MM.1S (cell line): ENCODE results near the gene CLEC18B.
"Not testable (repeated sequence)": the region's sequence is repeated elsewhere in the genome, so short reads cannot be mapped to it uniquely, and the experiment has no call there.

ENCODE experiments used
- DNase-seq: peaks from one replicate; pipeline ENCODE4 v3.0.0-alpha.2; 2015
- H2AFZ ChIP-seq: fragments of 300-600 bp; sonication (generic); 2 replicates; pipeline ENCODE4 v1.6.0; 2016; ENCODE audit warnings: antibody characterized with exemption, low read length
- H3F3A ChIP-seq: fragments of 300-600 bp; sonication (generic); 2 replicates; pipeline ENCODE4 v1.6.1; 2016; ENCODE audit warnings: mild to moderate bottlenecking, antibody characterized with exemption, low read length, moderate library complexity, mixed read lengths; ENCODE audit not compliant: insufficient read depth
- H3K27ac ChIP-seq: fragments of 300-600 bp; sonication (generic); 2 replicates; pipeline ENCODE4 v1.5.1; 2016; ENCODE audit warnings: mild to moderate bottlenecking, low read length
- H3K27me3 ChIP-seq: fragments of 300-600 bp; sonication (generic); replicated peaks from 2 replicates; pipeline ENCODE4 v1.6.0; 2016; ENCODE audit warnings: low read length; ENCODE audit not compliant: insufficient read depth
- H3K36me3 ChIP-seq: fragments of 300-600 bp; sonication (generic); replicated peaks from 2 replicates; pipeline ENCODE4 v1.6.1; 2016; ENCODE audit warnings: mild to moderate bottlenecking, low read length, mixed read lengths; ENCODE audit not compliant: insufficient read depth
- H3K4me1 ChIP-seq: fragments of 300-600 bp; sonication (generic); 2 replicates; pipeline ENCODE4 v1.6.1; 2016; ENCODE audit warnings: low read length, mixed read lengths
- H3K4me2 ChIP-seq: fragments of 300-600 bp; sonication (generic); 2 replicates; pipeline ENCODE4 v1.6.0; 2016; ENCODE audit warnings: low read depth, low read length
- H3K4me3 ChIP-seq: fragments of 300-600 bp; sonication (generic); 2 replicates; pipeline ENCODE4 v1.5.1; 2016; ENCODE audit warnings: low read length, mixed read lengths
- H3K79me2 ChIP-seq: fragments of 300-600 bp; sonication (generic); 2 replicates; pipeline ENCODE4 v1.6.1; 2016; ENCODE audit warnings: mixed run types, low read length, mixed read lengths
- H3K9ac ChIP-seq: fragments of 300-600 bp; sonication (generic); 2 replicates; pipeline ENCODE4 v1.6.1; 2016; ENCODE audit warnings: low read length, mixed read lengths
- H3K9me2 ChIP-seq: fragments of 300-600 bp; sonication (generic); replicated peaks from 2 replicates; pipeline ENCODE4 v1.6.1; 2016; ENCODE audit warnings: mild to moderate bottlenecking, low read length, mixed read lengths; ENCODE audit not compliant: insufficient read depth
- H3K9me3 ChIP-seq: fragments of 300-600 bp; sonication (generic); replicated peaks from 2 replicates; pipeline ENCODE4 v1.6.1; 2016; ENCODE audit warnings: mild to moderate bottlenecking, low read length, mixed read lengths; ENCODE audit not compliant: insufficient read depth
- H4K20me1 ChIP-seq: fragments of 300-600 bp; sonication (generic); 2 replicates; pipeline ENCODE4 v1.6.1; 2016; ENCODE audit warnings: mild to moderate bottlenecking, low read length, moderate library complexity, mixed read lengths; ENCODE audit not compliant: insufficient read depth
- CTCF ChIP-seq: fragments of 300-600 bp; sonication (generic); IDR thresholded peaks from 2 replicates; pipeline ENCODE4 v1.5.1; 2016; ENCODE audit warnings: antibody characterized with exemption, low read length, mixed read lengths
- EZH2 ChIP-seq: fragments of 300-600 bp; sonication (generic); optimal IDR thresholded peaks from 2 replicates; pipeline ENCODE3; 2017; ENCODE audit warnings: low read depth, mild to moderate bottlenecking, antibody characterized with exemption, low read length, mixed read lengths
- EZH2phosphoT487 ChIP-seq: fragments of 300-600 bp; sonication (generic); IDR thresholded peaks from 2 replicates; pipeline ENCODE4 v1.6.1; 2018; ENCODE audit warnings: antibody characterized with exemption, low read length

Gene CLEC18B

DNA sequence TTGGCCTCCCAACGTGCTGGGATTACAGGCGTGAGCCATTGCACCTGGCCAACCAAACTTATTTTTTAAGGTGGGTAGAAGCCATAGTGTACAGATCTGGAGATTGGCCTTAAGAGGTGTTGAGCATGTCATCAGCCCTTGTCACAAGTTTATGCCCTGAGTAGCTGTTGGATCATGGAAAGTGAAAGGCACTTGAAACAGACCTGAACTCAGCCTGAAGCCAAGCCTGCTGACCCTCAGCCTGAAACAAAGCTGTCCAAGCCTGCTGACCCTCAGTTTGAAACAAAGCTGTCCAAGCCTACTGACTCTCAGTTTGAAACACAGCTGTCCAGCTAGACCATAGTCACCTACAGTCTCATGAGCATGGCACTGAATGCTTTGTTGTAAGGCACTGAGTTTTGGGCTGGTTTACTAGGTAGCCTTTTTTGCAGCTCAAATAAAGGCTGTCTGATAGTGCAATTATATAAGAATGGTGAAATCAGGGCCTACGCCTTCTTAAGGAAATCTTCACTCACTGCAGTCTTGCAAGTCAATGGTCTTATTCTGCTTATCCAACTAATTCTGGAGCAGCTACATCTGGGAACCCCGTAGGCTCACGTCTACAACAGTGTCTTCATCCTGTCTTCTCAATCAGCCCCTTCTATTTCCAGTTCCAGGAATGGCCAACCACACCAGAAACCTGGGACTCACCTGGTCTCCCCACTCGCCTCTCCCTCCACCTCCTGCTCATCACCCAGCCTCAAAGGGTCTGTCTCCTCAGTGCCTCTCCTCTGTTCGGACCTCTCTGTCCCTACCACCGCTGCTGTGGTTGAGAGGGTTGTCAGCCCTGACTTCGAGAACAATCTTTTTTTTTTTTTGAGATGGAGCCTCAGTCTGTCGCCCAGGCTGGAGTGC, 48.1 kb downstream of the CLEC18B start:
- no peaks in the 10 kb centered on the region for H3K4me1 ChIP-seq

GRCh38 chr16:74372369-74372768, 48.9 kb downstream of the CLEC18B start:
- DNase-seq: no peak
- no peaks in the 10 kb centered on the region for H3K9me3 ChIP-seq
- H3F3A ChIP-seq: no peaks in the 10 kb centered on the region
- no peak overlapping the region for H3K4me3 ChIP-seq
- H3K4me1 ChIP-seq: no peaks in the 10 kb centered on the region
- no peak overlapping the region for H2AFZ ChIP-seq
- H3K36me3 ChIP-seq: no peaks in the 10 kb centered on the region
- no peaks in the 10 kb centered on the region; the same call in 1 of the 2 replicates for H3K79me2 ChIP-seq
- H3K9ac ChIP-seq: no peak overlapping the region
- no peaks in the 10 kb centered on the region for H3K27me3 ChIP-seq
- H3K4me2 ChIP-seq: no peak overlapping the region
- no peak overlapping the region for H3K27ac ChIP-seq
- H3K9me2 ChIP-seq: no peaks in the 10 kb centered on the region
- TF ChIP-seq EZH2 (no peak), EZH2phosphoT487 (no peak), CTCF (no peak)
- no peaks in the 10 kb centered on the region for H4K20me1 ChIP-seq

More for the DNA sequence above, 48.1 kb downstream of the CLEC18B start:
- no peaks in the 10 kb centered on the region for H3K79me2 ChIP-seq
- no peaks in the 10 kb centered on the region for H3K9me2 ChIP-seq
- no peak overlapping the region for H2AFZ ChIP-seq
- no peaks in the 10 kb centered on the region for H3K36me3 ChIP-seq
- DNase-seq: no peak
- no peak overlapping the region for H3K4me2 ChIP-seq
- H3F3A ChIP-seq: no peaks in the 10 kb centered on the region
- no peak overlapping the region for H3K27ac ChIP-seq
- no peak overlapping the region for H3K9ac ChIP-seq
- H3K9me3 ChIP-seq: no peaks in the 10 kb centered on the region
- H3K27me3 ChIP-seq: no peaks in the 10 kb centered on the region
- no peak overlapping the region for H3K4me3 ChIP-seq
- TF ChIP-seq CTCF (no peak), EZH2 (no peak), EZH2phosphoT487 (no peak)
- no peaks in the 10 kb centered on the region for H4K20me1 ChIP-seq

- H3K9me3 ChIP-seq, DNase-seq, H3K79me2 ChIP-seq, H3K9ac ChIP-seq, H3K4me2 ChIP-seq, H3K4me1 ChIP-seq, H3K4me3 ChIP-seq, H3K27me3 ChIP-seq, H3K36me3 ChIP-seq, H2AFZ ChIP-seq, H3K9me2 ChIP-seq, H3F3A ChIP-seq, H3K27ac ChIP-seq, H4K20me1 ChIP-seq: not testable (repeated sequence)
Observed at GRCh38 chr16:74370338-74371135, 50.7 kb downstream of the CLEC18B start.

- not testable (repeated sequence) for H3K36me3 ChIP-seq, H3F3A ChIP-seq, H3K4me1 ChIP-seq, H3K4me2 ChIP-seq, H2AFZ ChIP-seq, H3K9me2 ChIP-seq, H3K27ac ChIP-seq, H3K9me3 ChIP-seq, H4K20me1 ChIP-seq, H3K27me3 ChIP-seq
- Histone ChIP-seq H3K4me3 (peak overlapping the region; percentile 55), H3K79me2 (peaks cover 11% of the 10 kb centered on the region), H3K9ac (peak overlapping the region; percentile 28; the same call in 1 of the 2 replicates)
- DNase-seq: peak; percentile 78
Observed at GRCh38 chr16:74368002-74368911, 53.0 kb downstream of the CLEC18B start.

DNA sequence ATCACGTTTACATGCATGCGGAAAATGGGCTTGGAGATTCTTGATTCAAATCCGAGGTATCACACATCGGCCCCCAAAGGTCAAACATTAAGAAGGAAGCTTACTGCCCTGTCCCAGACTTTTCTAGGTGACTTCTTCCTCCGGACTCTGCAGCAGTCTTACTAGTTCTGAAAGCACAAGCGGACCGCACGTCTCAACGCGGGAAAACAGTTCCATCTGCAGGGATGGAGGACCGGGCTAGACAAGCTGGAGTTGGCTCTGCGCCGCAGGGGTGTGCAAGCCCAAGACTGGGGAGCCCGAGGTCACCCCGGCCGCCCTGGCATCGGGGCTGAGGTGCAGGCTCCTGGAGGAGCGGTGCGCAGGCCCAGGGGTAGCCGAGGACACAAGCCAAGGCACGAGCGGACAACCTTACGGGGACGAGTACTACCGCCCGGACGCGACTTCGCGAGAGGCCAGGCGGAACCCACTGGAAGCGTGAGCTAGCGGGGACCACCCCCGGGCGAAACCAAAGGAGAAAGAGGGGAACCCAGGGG, 53.7 kb downstream of the CLEC18B start:
- H3K27ac ChIP-seq, H4K20me1 ChIP-seq, H3K9me2 ChIP-seq, DNase-seq, H3F3A ChIP-seq, H3K27me3 ChIP-seq, H3K4me2 ChIP-seq, H3K4me1 ChIP-seq, H3K9me3 ChIP-seq, H3K36me3 ChIP-seq, H2AFZ ChIP-seq: not testable (repeated sequence)
- Histone ChIP-seq H3K79me2 (peaks cover 11% of the 10 kb centered on the region), H3K4me3 (peak overlapping the region; percentile 55), H3K9ac (peak overlapping the region; percentile 28; the same call in 1 of the 2 replicates)
